Hippocampal formation (tissue), 2 donors: ENCODE measurements around the gene KANSL3.
A peak's percentile ranks its signal among the peaks of the same experiment; 100 is the strongest.
"Not testable (repeated sequence)": the region's sequence is repeated elsewhere in the genome, so short reads cannot be mapped to it uniquely, and the experiment has no call there.

Experiments
- DNase-seq, 2 donors: peaks; one replicate each; lab custom pipeline; 2025; lab: John Stamatoyannopoulos, UW

The KANSL3 gene

DNA sequence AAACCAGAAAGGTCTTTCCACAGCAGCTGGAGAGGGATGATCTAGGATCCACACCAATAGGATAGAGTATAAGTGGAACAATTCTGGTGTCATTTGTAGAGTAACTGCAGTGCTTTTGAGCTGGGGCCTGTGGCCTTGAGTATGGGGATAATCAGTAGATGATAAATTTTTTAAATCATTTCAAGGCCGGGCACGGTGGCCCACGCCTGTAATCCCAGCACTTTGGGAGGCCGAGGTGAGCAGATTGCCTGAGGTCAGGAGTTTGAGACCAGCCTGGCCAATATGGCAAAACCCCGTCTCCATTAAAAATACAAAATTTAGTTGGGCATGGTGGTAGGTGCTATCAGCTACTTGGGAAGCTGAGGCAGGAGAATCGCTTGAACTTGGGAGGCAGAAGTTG lies 80.7 kb downstream of the KANSL3 start:
- not testable (repeated sequence) for DNase-seq

DNA sequence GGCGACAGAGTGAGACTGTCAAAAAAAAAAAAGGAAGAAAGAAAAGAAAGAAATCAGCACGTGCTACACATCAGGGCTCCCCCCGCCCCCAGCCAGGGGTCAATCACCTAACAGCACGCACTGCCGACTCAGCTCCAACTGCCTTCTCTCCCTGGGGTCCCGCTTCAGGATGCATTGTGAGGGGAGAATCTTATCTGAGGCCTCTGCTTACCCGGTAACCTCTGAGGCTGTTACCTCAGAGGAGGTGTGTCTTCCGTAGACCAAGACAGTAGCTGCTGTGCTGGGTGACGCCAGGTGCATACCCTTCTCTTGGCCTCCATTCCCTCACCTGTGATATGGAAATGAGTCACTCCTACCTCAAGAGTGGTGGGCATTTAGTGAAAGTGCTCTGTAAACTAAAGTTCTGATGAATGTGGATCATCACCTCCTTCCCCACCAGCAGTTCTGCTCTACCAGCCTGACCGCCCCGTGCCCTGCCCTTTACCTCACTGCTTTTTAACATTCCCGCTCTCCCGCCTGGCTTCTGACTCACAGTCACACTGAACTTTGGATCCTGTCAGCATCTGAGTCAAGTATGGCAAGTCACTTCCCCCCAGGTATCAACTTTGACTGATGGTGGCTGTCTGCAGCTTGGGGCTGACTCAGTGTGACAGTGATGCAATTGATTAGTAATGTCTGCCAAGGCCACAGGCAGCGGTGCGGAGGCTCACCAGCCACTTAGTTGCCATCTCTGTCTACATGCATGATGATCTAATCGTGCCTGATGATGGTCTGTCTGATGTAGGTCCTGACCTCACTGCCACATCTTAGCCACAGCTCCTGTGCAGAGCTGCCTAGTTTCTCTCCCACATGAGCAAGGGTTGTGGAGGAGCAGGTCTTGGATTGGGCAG lies 81.4 kb downstream of the KANSL3 start:
- no peak for DNase-seq

DNA sequence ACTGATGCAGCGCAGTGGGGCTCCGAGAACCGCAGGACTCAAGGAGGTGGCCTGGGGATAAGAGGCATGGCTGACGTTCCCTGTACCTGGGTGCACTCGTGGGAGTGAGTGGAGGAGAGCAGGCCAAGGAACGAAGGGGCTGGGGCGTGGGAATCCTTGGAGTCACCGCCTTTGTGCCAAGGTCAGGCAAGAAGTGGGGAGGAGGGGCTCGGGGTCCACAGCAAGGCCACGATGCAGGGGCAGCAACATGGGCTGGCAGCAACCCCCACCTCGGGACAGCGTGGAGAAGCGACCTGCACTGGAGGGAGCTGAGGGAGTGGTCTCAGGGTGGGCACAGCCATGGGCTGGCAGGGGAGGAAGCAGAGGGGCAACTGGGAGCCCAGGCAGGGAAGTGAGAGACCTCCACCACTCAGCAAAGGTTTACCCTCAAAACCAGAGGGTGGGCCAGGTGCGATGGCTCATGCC lies 82.9 kb downstream of the KANSL3 start:
- no peak for DNase-seq

DNA sequence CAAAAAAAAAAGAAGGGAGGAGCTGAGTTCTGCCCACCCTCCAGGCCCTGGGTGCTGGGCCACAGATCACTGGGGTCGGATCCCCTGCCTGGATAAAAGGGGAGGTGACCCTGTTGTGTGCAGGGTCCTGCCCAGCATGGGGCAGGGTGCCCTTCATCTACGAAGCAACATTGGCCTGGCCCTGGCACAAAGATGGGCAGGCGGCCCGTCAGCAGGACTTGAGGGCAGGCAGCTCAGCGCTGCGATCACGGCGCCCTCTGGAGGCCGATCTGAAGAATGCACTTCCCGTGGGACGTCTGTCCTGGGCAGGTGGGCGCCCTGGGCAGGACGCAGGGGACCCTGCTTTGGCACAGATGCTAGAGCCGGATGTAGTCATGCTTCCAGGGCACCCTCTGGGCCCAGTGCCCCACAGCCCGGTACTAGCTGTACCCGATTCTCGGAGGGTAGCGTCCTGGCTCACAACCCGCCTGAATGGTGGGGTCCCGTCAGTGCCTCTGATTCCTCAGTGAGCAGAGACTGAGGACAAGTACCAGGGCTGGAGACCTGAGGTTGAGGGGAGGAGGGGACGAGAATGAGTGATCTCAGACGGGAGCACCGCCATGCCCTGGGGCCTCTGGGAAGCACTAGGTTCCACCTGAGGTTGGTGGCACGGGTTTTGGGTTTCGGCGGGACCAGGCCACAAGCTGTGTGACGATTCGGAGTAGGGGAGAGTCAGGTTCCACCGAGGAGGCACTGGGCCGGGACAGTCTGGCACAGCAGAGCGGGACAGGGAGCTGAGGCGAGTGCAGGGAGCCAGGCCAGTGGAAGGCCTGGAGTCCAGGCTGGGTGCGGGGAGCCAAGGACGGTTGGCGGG lies 83.6 kb downstream of the KANSL3 start:
- peak; percentile 1 to 56 for DNase-seq

DNA sequence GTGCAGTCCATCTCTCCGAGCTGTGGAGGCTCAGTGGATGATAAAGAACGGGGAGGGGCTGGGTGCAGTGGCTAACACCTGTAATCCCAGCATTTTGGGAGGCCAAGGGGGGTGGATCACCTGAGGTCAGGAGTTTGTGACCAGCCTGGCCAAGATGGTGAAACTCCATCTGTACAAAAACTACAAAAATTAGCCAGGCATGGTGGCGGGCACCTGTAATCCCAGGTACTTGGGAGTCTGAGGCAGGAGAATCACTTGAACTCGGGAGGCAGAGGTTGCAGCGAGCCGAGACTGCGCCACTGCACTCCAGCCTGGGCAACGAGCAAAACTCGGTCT lies 84.2 kb downstream of the KANSL3 start:
- not testable (repeated sequence) for DNase-seq

DNA sequence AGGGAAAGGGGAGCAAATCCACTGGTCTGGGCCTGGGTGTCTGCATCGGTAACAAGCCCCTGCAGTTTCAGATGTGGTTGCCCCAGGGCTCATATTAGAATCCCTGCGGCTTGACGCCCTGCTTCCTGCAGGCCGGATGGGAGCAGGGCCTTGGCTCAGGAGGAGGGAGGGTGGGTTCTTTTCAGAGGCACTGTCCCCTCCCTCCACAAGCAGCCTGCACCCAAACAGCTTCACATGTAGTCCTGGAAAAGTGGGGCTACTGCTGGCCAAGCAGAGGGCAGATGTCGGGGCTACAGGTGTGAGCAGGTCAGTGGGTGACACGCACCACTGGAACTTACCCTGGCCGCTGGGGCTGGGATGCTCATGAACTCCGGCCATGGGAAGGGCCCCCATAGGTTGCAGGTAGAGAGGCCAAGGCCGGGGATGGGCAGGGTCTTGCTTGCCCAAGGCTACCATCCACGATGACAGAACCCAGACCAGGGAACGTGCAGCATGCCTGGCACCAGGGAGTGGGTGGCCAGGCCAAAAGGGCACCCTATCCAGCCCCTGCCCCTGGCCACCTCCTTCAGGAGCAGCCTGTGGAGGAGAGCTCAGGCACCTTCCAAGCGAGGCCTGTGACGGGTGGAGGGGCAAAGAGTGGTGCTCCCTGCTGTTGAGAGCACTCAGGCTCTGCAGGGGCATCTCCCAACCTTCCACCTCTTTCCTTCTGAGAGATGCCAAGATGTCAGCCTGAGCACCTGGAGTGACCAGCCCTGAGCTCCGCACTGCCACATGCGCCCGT lies 84.7 kb downstream of the KANSL3 start:
- no peak for DNase-seq

DNA sequence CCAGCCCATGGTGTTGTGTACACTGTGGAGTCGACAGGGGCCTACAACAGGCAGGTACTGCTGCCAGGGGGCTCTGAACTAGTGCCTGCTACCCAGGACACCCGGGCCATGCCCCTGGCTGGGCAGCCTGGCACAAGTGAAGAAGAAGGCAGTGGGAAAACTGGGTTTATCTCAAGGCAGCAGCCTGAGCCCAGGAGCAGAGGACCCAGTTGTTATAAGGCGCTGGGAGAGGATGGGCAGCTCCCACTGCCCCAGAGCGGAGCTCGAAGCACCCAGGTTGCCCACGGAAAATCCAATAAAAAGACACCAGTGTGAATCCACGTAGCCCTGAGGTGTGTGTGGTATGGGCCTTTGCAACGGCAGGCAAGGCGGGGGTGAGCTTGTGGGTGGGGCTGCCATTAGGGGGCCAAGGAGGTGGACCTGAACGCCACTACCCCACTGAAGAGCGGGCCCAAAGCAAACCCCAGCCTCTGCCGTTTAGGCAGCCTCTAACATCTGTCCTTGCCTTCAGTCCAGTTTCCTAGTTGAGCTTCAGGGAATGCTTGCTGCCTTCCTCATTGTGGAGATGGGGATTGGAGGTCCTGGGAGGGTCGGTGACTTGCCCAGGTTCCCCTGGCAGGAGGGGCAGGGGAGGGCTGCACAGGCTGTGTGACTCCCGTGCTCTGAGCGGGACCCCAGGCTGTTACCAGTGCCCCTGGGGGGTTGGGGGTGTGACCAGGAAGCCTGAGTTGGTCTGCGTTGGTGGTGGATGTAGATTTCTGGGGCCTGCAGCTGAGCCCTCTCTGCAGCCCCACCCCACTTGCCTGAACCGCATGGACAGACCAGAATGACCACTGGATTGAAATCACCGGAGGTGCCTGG lies 85.6 kb downstream of the KANSL3 start:
- DNase-seq = no peak

DNA sequence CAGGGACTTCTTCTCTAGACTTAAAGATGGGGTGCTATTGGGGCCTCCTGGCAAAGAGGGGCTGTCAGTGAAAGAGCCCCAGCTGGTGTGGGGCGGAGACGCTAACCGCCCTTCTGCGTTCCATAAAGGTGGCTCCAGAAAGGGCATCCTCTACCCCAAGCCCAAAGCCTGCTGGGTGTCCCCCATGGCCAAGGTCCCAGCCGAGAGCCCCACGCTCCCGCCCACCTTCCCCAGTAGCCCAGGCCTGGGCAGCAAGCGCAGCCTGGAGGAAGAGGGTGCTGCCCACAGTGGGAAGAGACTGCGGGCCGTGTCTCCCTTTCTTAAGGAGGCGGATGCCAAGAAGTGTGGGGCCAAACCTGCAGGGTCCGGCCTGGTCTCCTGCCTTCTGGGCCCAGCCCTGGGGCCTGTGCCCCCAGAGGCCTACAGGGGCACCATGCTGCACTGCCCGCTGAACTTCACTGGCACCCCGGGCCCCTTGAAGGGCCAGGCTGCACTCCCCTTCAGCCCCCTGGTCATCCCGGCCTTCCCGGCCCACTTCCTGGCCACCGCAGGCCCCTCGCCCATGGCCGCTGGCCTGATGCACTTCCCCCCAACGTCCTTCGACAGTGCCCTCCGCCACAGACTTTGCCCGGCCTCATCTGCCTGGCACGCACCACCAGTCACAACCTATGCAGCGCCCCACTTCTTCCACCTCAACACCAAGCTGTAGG lies 86.4 kb downstream of the KANSL3 start:
- no peak for DNase-seq

DNA sequence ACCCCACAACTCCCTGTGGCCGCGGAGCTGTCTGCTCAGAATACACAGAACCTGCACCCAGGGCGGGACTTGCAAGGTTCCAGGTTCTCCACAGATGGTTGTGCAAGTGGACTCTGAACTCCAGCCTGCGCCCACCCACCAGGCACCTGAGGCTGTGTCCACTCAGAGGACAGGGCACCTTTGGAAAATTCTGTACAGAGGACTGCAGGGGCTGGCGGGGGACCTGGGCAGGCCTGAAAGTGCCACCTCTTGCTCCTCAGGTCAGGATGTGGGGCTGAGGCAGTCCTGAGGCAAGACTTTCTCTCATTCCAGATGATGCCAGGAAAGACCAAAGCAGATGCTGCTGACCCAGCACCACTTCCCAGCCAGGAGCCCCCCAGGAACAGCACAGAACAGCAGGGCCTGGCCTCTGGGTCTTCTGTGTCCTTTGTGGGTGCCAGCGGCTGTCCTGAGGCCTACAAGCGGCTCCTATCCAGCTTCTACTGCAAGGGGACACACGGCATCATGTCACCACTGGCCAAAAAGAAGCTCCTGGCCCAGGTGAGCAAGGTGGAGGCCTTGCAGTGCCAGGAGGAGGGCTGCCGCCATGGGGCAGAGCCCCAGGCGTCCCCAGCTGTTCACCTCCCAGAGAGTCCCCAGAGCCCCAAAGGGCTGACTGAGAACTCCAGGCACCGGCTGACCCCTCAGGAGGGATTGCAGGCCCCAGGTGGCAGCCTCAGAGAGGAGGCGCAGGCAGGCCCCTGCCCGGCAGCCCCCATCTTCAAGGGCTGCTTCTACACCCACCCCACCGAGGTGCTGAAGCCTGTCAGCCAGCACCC lies 87.1 kb downstream of the KANSL3 start:
- no peak for DNase-seq

DNA sequence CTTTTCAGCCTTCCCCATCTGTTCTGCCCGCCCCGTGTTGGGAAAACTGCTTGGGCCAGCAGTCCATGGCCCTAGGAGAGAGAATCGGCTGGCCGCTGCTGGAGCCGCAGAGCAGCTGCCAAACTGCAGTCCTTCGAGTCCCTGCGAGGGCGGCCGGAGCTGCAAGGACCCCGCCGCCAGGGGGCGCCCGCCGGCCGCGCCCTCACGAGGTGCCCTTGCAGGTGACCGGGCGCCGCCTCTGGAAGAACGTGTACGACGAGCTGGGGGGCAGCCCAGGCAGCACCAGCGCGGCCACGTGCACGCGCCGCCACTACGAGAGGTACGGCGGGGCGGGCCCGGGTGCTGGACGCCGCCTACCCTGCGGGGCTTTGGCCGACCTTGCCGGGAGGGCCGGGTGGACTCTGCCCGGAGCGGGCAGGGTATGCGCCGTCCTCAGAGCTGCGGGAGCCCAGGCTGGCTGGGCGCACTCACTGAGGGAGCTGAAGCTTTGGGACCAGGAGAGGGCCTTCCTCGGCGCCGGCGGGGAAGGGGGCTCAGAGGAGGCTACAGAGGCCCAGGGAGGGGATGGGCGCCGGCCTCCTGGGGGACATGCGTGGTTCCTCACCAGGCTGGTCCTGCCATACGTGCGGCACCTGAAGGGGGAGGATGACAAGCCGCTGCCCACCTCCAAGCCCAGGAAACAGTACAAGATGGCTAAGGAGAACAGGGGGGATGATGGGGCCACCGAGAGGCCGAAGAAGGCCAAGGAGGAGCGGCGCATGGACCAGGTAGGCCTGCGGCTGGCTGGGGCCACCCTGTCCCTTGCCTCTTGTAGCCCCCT lies 87.9 kb downstream of the KANSL3 start:
- no peak for DNase-seq

DNA sequence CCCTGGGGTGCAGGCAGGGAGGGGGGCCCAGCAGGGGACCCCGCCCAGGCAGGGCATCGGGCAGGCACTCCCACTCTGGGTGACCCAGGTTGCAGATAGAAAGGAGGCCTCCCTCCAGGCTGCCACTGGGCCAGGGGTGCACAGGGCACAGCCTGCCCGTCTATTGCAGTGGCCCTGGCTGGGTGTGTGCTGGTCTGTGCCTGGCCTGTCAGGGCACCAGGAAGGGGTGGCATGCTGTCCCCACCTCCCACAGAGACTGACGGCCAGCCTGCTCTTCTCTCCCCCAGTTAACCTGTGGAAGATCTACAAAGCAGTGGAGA lies 88.7 kb downstream of the KANSL3 start:
- no peak for DNase-seq

DNA sequence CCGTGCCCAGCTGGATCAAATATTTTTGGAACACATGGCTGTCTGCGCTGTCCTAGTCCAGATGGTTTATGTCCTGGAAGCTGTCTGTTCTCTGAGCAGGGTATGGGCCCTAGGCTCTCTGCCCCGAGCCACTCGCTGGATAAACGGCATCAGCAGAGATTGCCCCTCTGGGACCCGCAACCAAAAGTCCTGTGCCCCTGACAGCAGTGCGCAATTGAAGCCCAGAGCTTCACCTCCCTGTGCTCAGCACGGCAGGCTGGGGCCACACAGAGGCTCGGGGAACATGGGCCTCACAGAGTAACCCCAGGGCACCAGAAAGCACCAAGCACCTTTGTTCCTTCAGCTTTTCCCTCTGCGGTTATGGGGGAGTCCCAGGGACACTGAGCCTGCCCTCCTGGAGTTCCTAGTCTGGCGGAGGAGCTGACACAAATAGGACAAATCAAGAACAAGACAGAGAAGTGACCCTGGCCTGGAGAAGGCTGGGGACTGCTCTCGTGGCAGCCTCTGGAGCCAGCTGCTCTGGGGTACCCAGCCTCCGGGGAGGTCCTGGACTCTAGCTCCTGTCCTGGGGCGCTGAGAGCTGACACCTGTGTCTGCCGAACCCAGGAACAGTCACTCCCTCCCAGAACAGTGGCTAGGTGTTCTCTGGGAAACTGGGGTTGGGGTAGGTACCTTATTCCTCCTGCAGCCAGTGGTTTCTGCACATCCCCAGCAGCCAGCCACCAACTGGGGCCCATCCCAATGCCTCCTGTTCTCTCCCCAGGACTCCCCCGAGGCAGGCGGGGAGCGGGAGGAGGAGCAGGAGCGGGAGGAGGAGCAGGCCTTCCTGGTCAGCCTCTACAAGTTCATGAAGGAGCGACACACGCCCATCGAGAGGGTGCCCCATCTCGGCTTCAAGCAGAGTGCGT lies 89.3 kb downstream of the KANSL3 start:
- DNase-seq = no peak

DNA sequence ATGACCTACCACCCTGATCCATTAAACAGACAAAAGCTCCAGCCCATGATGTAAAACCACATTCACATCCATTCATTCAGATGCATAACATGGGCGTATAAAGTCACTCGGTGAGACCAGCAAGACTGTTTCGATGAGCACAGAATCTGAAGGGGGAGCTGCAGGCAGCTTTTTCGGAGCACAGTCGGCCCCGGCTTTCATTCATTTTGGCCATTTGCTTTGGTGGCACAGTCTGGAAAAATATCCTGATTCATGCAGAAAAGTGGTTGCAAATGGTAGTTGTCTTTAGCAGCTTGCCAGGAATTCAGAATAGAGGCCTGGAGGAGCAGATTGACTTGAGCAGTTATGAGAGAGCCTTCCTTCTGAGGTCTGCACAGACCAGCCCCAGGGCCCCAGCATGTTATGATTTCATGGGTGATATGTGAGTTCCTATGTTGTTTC lies 90.4 kb downstream of the KANSL3 start:
- peak in 1 of 2 donors; percentile 7 for DNase-seq

DNA sequence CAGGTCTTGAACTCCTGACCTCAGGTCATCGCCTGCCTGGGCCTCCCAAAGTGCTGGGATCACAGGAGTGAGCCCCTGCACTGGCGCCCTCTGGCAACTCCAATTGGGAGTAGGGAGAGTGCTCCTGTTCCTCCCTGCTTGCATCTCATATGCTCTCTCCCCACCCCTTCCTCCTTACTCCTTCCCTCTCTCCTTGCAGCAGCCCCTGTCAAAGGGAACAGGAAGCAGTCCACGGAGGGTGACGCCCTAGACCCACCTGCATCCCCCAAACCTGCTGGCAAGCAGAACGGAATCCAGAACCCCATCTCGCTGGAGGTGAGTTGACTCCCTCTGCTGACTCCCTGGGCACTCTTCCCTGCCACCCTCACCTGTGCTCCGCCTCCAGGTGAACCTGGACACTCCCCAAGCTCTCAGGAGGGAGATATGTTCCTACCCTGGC lies 90.9 kb downstream of the KANSL3 start:
- DNase-seq = no peak

DNA sequence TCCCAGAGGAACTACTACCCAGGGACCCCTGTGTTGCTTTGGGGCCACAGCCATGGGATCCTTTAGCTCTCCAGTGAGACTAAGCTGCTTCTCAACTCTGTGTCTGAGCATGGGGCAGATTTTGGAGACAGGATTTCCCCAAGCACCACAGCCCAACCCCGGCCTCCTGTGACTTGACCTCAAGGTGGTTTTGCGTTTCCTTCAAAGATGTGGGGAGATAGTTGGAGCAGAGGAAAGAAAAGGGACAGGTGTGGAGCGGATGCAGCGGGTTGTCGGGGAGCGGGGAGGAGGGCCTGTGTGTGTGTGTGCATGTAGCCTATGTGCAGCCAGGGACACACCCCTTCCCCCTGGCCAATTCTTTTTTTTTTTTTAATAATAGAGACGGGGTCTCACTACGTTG lies 91.3 kb downstream of the KANSL3 start:
- DNase-seq = no peak

DNA sequence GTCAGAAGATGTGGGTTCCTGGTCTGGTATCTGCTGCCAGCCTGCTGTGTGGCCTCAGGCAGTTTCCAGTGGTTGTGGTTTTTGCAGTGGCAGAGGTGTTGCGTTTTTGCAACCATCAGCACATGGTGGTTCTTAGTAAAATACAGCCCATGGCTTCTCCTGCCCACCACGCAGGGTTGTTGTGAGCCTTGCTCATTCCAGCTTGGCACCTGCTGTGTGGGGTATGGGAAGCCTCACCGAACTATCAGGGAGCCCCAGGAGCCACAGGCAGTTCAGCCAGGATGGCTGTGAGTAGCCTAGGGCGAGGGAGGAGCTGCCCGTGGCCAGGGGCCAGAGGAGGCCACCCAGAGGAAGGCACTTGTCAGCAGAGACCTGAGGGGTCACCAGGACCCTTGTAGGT lies 91.8 kb downstream of the KANSL3 start:
- DNase-seq = no peak
